ENCODE results near the gene MYBPH.

MYBPH gene

GRCh38 chr1:203206129-203206687, 30.6 kb upstream of the MYBPH start:
- Mint-ChIP-seq H3K4me1 (peaks cover 16% of the 10 kb centered on the region), H3K36me3 (ENCODE audit: low read depth) (no peaks in the 10 kb centered on the region), H3K27me3 (ENCODE audit: low read depth, poor library complexity) (peaks cover 7% of the 10 kb centered on the region), H3K27ac (no peak overlapping the region), H3K4me3 (no peak overlapping the region), H3K9me3 (no peaks in the 10 kb centered on the region)
- TF ChIP-seq CTCF (IDR thresholded peaks at IDR 0.05) = no peak
- no peak for DNase-seq

DNA sequence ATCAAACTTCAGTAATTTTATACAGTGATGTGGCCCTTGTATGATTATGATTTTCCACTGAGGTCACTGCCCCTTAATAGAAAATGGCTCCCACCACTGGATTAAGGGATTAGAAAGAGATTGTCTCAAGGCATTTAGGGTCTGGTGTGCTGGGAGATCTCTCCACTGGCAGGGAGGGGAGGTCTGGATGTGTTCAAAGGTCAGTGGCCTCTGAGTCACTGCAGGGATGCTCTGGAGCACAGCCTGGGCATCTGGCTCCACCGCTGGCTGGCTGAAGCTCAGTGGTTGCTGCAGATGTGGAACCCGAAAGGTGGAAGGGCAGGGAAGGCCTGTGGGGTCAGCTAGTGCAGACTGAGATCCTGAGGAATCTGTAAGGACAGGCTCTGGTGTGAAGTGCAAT, 29.1 kb upstream of the MYBPH start:
- Mint-ChIP-seq H3K27me3 (ENCODE audit: low read depth, poor library complexity) (peaks cover 4% of the 10 kb centered on the region), H3K9me3 (no peaks in the 10 kb centered on the region), H3K27ac (no peak overlapping the region), H3K4me3 (no peak overlapping the region), H3K4me1 (peaks cover 21% of the 10 kb centered on the region), H3K36me3 (ENCODE audit: low read depth) (no peaks in the 10 kb centered on the region)
- no peak for TF ChIP-seq CTCF (IDR thresholded peaks at IDR 0.05)
- no peak for DNase-seq

DNA sequence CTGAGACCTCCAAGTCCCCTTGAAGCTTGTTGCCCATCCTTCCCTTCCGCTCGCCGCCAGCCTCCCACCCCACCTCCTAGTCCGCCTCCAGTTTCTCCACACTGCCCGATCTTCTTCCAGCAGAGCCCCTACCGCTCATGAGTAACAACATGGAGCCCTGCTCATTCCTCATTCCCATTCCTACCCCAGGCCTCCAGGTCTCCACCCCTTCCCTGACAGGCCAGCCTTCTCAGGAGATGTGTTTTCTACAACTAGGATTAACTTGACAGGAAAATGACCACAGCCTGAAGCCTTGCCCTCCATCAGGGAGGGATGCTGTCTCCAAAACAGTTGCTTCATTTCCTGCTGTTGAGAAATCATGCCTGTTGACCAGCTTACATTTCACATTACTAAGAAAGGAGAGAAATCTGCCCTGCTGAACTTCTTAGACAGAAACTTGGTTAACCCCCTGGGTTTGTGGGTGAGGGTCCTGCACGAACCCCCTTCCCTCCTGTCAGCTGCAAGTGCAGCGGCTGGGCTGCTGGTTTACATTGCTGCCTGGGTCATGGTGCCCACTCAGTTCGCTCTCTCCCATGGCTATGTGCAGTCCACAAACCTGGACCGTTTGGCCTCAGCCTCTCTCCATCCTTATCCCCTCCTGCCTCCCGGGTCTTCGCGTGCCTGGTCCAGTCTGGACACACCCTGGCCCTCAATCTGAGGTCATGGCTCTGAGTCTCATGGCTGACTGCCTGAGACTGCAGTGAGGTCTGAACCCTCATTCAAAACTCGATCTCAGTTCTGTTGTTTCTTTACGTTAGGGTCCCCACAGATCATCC, 27.0 kb upstream of the MYBPH start:
- Mint-ChIP-seq H3K27me3 (ENCODE audit: low read depth, poor library complexity) (peaks cover 6% of the 10 kb centered on the region), H3K9me3 (peaks cover 4% of the 10 kb centered on the region), H3K36me3 (ENCODE audit: low read depth) (no peaks in the 10 kb centered on the region), H3K4me3 (no peak overlapping the region), H3K4me1 (peaks cover 20% of the 10 kb centered on the region), H3K27ac (no peak overlapping the region)
- no peak for TF ChIP-seq CTCF (IDR thresholded peaks at IDR 0.05)
- no peak for DNase-seq

- H3K27ac Mint-ChIP-seq = no peak overlapping the region
- DNase-seq = no peak
- H3K4me3 Mint-ChIP-seq = no peak overlapping the region
- H3K27me3 Mint-ChIP-seq (ENCODE audit: low read depth, poor library complexity) = peaks cover 6% of the 10 kb centered on the region
- H3K36me3 Mint-ChIP-seq (ENCODE audit: low read depth) = no peaks in the 10 kb centered on the region
- TF ChIP-seq CTCF (IDR thresholded peaks at IDR 0.05) = no peak
- H3K9me3 Mint-ChIP-seq = peaks cover 4% of the 10 kb centered on the region
- peaks cover 17% of the 10 kb centered on the region for H3K4me1 Mint-ChIP-seq
Observed at GRCh38 chr1:203201516-203202205, 26.0 kb upstream of the MYBPH start.

DNA sequence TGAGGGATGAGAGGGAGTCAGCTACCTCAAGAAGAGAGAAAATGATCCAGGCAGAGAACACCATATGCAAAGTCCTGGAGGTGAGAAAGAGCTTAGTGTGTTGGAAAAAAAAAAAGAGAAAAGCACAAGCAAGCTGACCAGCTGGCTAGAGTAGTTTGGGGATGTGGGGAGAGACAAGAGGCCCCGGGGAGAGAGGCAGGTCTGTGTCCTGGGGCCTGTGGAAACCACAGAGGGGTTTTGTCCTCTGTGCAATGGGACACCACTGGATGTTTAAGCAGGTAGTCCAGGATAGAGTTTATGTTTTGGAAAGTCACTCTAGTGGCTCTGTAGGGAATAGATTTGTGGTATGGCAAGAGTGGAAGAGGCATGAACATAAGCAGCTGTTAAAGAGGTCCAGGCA, 25.3 kb upstream of the MYBPH start:
- peaks cover 4% of the 10 kb centered on the region for H3K9me3 Mint-ChIP-seq
- peak overlapping the region; percentile 2 for H3K27ac Mint-ChIP-seq
- H3K4me1 Mint-ChIP-seq = peaks cover 12% of the 10 kb centered on the region
- H3K27me3 Mint-ChIP-seq (ENCODE audit: low read depth, poor library complexity) = peaks cover 6% of the 10 kb centered on the region
- no peak overlapping the region for H3K4me3 Mint-ChIP-seq
- no peak for DNase-seq
- TF ChIP-seq CTCF (IDR thresholded peaks at IDR 0.05) = no peak
- no peaks in the 10 kb centered on the region for H3K36me3 Mint-ChIP-seq (ENCODE audit: low read depth)
